ENCODE results near the gene NOTCH2.
"Not testable (repeated sequence)": the region's sequence is repeated elsewhere in the genome, so short reads cannot be mapped to it uniquely, and the experiment has no call there.

DNA sequence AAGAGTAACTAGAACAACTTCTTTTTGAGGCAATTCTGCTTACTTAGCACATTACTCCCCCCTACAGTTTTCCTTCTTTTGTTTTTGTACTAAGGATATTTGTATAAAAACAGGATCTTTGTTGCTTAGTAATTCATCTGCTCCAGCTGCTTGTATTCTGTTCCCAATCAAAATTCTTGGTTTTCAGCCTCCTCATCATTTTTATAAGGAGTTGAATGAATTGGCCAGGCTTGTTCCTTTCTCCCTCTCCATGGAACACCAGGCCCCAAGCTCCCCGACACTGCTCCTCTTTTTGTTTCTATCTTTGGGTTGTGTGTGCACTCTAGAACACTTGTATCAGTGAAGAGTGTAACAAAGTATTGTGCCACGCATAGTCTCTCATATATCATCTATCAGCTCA lies 73.5 kb downstream of the NOTCH2 start:
- TF ChIP-seq, protein P1, sequence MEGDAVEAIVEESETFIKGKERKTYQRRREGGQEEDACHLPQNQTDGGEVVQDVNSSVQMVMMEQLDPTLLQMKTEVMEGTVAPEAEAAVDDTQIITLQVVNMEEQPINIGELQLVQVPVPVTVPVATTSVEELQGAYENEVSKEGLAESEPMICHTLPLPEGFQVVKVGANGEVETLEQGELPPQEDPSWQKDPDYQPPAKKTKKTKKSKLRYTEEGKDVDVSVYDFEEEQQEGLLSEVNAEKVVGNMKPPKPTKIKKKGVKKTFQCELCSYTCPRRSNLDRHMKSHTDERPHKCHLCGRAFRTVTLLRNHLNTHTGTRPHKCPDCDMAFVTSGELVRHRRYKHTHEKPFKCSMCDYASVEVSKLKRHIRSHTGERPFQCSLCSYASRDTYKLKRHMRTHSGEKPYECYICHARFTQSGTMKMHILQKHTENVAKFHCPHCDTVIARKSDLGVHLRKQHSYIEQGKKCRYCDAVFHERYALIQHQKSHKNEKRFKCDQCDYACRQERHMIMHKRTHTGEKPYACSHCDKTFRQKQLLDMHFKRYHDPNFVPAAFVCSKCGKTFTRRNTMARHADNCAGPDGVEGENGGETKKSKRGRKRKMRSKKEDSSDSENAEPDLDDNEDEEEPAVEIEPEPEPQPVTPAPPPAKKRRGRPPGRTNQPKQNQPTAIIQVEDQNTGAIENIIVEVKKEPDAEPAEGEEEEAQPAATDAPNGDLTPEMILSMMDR (conservative IDR thresholded peaks at IDR 0.05): not testable (repeated sequence)
- not testable (repeated sequence) for TF ChIP-seq ZFX (IDR thresholded peaks at IDR 0.05)

All from C4-2B (cell line).